Keratinocyte (primary cell): ENCODE results near the gene TNRC18. TPM values are rescaled to one million over a fixed set of nuclear protein-coding genes. Genes with fewer than 3 reads are reported as not detected.

Experiments used
- DNase-seq: peaks from one replicate; pipeline ENCODE4 v3.0.0-alpha.2; 2011; ENCODE audit warnings: low read depth, missing footprints, low spot score
- FAIRE-seq: peaks from 2 replicates; lab custom pipeline; 2011; peaks lifted over from hg19 to GRCh38; lab: Jason Lieb, UNC
- H2AFZ ChIP-seq: 2 replicates; pipeline ENCODE4 v1.6.0; 2012; ENCODE audit warnings: low read length, control low read depth, inconsistent platforms; ENCODE audit not compliant: control insufficient read depth
- H3K27ac ChIP-seq: 2 replicates; pipeline ENCODE4 v1.5.1; 2011; ENCODE audit warnings: low read length; ENCODE audit not compliant: control insufficient read depth, insufficient read depth
- H3K27me3 ChIP-seq: 3 replicates; pipeline ENCODE4 v1.6.0; 2011; ENCODE audit warnings: low read length; ENCODE audit not compliant: control insufficient read depth, insufficient read depth; ENCODE audit errors: extremely low read depth
- H3K36me3 ChIP-seq, 2 experiments: 2 replicates in 1 of 2; 3 replicates in 1 of 2; pipeline ENCODE4 v1.5.1; 2011; ENCODE audit warnings: low read length in 2 of 2, mild to moderate bottlenecking in 1 of 2; ENCODE audit not compliant: control insufficient read depth in 2 of 2, insufficient read depth in 2 of 2; ENCODE audit errors: extremely low read depth in 1 of 2
- H3K4me1 ChIP-seq: 3 replicates; pipeline ENCODE4 v1.5.1; 2011; ENCODE audit warnings: low read length; ENCODE audit not compliant: control insufficient read depth, insufficient read depth; ENCODE audit errors: extremely low read depth
- H3K4me2 ChIP-seq: 3 replicates; pipeline ENCODE4 v1.6.0; 2011; ENCODE audit warnings: low read depth, low read length; ENCODE audit not compliant: control insufficient read depth, insufficient read depth; ENCODE audit errors: extremely low read depth
- H3K4me3 ChIP-seq, 3 experiments: fragments of 200-600 bp in 1 of 3; sonication (generic) in 1 of 3; 2 replicates in 2 of 3; 3 replicates in 1 of 3; pipeline ENCODE4 v1.5.1; 2011 to 2016; ENCODE audit warnings: low read length in 3 of 3, mild to moderate bottlenecking in 3 of 3, control low read depth in 2 of 3, inconsistent platforms in 1 of 3, low read depth in 1 of 3, mixed read lengths in 1 of 3, mixed run types in 1 of 3, moderate library complexity in 1 of 3; ENCODE audit not compliant: control insufficient read depth in 2 of 3, insufficient read depth in 2 of 3; ENCODE audit errors: extremely low read depth in 1 of 3
- H3K79me2 ChIP-seq: 2 replicates; pipeline ENCODE4 v1.6.0; 2012; ENCODE audit warnings: low read length; ENCODE audit not compliant: control insufficient read depth, insufficient read depth
- H3K9ac ChIP-seq: 3 replicates; pipeline ENCODE4 v1.6.0; 2011; ENCODE audit warnings: low read length; ENCODE audit not compliant: control insufficient read depth, insufficient read depth; ENCODE audit errors: extremely low read depth
- H3K9me1 ChIP-seq: 3 replicates; pipeline ENCODE4 v1.6.0; 2011; ENCODE audit warnings: low read length; ENCODE audit not compliant: control insufficient read depth, insufficient read depth; ENCODE audit errors: extremely low read depth
- H3K9me3 ChIP-seq: 2 replicates; pipeline ENCODE4 v1.5.1; 2012; ENCODE audit warnings: low read depth, low read length; ENCODE audit not compliant: control insufficient read depth
- H4K20me1 ChIP-seq: 3 replicates; pipeline ENCODE4 v1.6.0; 2011; ENCODE audit warnings: low read length; ENCODE audit not compliant: control insufficient read depth, insufficient read depth; ENCODE audit errors: extremely low read depth
- EZH2 ChIP-seq: IDR thresholded peaks from one replicate; pipeline ENCODE4 v1.6.1; 2012; ENCODE audit warnings: inconsistent platforms, mild to moderate bottlenecking, low read length, moderate library complexity
- dilution Hi-C: fragments of 300-500 bp; cut with MboI; formaldehyde crosslinking; loops from one replicate; pipeline ENCODE4 v1.7.0; 2020; ENCODE audit warnings: low sequenced_read_pairs; ENCODE audit not compliant: extremely low pct_ligation_motif_present
- polyA plus RNA-seq, 5 experiments: library from polyadenylated mRNA; depleted of rRNA in 3 of 5; stranded (reverse) in 3 of 5; stranded (forward) in 1 of 5; unstranded in 1 of 5; fragments of >200 nt; gene quantifications; 1 replicate in 1 of 5; 2 replicates in 3 of 5; 3 replicates in 1 of 5; pipeline versions ENCODE4 v1.2.1 to v1.2.3, GENCODE V29; 2011 to 2012; ENCODE audit warnings: missing spikeins in 2 of 5, low read depth in 1 of 5, low replicate concordance in 1 of 5
- TF ChIP-seq, protein P1 (sequence below), 3 experiments: IDR thresholded peaks in 1 of 3; conservative IDR thresholded peaks in 1 of 3; optimal IDR thresholded peaks in 1 of 3; 2 replicates in 2 of 3; 3 replicates in 1 of 3; pipeline versions ENCODE3 to v1.5.1; 2011; ENCODE audit warnings: low read length in 3 of 3, mild to moderate bottlenecking in 3 of 3, moderate library complexity in 2 of 3, control low read depth in 1 of 3, inconsistent platforms in 1 of 3; ENCODE audit not compliant: insufficient read depth in 2 of 3; ENCODE audit errors: extremely low read depth in 1 of 3

Gene TNRC18
- polyA plus RNA-seq, 1 donor (not counting 4 experiments of a cell fraction or from before 2014, with no cell fraction given) = 13.2 TPM

DNA sequence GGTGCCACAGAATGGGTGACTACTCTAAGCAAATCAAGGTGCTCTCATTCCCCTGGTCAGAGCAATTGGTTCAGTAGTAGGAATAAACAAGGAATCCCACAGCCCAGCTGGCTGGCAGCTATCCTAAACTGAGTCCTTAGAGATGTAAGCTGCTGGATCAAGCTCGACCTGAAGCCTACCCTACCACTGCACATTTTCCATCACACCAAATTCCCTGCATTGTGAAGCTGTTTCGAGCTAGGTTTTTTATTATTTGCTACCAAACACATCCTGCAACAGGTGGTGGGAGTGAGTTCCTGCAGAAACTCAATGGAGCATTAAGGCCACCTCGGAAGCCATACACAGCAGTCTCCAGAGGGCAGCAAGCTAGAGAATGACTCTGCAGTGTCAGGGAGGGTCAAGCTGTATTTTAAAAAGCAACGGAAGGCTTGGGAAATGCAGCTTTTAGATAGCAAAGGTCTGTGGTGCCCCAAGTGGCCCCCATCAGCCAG, 33.7 kb upstream of the TNRC18 start:
- dilution Hi-C loops = no loop called here
- Histone ChIP-seq H3K27ac (no peak overlapping the region), H3K27me3 (no peaks in the 10 kb centered on the region), H3K9me1 (no peaks in the 10 kb centered on the region), H3K9me3 (no peaks in the 10 kb centered on the region), H3K4me3 (no peak overlapping the region), H3K4me1 (no peaks in the 10 kb centered on the region), H4K20me1 (no peaks in the 10 kb centered on the region), H3K79me2 (no peaks in the 10 kb centered on the region), H3K36me3 (no peaks in the 10 kb centered on the region), H3K9ac (no peak overlapping the region), H2AFZ (no peak overlapping the region), H3K4me2 (no peak overlapping the region)
- DNase-seq = no peak
- FAIRE-seq = no peak
- no peak for TF ChIP-seq EZH2
- TF ChIP-seq, protein P1, sequence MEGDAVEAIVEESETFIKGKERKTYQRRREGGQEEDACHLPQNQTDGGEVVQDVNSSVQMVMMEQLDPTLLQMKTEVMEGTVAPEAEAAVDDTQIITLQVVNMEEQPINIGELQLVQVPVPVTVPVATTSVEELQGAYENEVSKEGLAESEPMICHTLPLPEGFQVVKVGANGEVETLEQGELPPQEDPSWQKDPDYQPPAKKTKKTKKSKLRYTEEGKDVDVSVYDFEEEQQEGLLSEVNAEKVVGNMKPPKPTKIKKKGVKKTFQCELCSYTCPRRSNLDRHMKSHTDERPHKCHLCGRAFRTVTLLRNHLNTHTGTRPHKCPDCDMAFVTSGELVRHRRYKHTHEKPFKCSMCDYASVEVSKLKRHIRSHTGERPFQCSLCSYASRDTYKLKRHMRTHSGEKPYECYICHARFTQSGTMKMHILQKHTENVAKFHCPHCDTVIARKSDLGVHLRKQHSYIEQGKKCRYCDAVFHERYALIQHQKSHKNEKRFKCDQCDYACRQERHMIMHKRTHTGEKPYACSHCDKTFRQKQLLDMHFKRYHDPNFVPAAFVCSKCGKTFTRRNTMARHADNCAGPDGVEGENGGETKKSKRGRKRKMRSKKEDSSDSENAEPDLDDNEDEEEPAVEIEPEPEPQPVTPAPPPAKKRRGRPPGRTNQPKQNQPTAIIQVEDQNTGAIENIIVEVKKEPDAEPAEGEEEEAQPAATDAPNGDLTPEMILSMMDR (optimal IDR thresholded peaks at IDR 0.05 in 1 of 3, IDR thresholded peaks at IDR 0.05 in 1 of 3, conservative IDR thresholded peaks at IDR 0.05 in 1 of 3; ENCODE audit: extremely low read depth in 1 of 3, insufficient read depth in 2 of 3, low read length in 3 of 3) = no peak

DNA sequence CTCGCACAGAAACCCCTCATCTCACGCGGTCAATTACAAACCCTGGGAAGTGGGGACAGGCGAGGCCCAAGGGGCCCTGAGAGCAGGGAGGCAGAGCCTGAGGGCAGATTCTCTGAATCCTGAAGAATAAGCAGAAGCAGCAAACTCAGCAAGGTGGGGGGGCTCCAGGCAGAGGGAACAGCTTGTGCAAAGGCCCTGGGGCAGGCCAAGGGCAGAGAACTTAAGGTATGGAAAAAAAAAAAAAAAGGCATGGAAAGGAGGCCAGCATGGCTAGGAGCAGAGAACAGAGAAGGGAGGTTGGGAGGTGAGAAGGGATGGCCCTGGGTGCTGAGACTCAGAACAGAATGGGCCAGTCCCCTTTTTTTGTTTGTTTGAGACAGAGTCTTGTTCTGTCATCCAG, 32.8 kb upstream of the TNRC18 start:
- no peaks in the 10 kb centered on the region for H3K9me1 ChIP-seq
- H3K4me2 ChIP-seq = no peak overlapping the region
- FAIRE-seq = no peak
- H3K4me3 ChIP-seq = no peak overlapping the region
- no peaks in the 10 kb centered on the region for H3K79me2 ChIP-seq
- H2AFZ ChIP-seq = no peak overlapping the region
- no peaks in the 10 kb centered on the region for H3K27me3 ChIP-seq
- no peaks in the 10 kb centered on the region for H3K36me3 ChIP-seq
- TF ChIP-seq EZH2 = no peak
- H3K9ac ChIP-seq = no peak overlapping the region
- no peak for DNase-seq
- no peaks in the 10 kb centered on the region for H3K4me1 ChIP-seq
- H3K27ac ChIP-seq = no peak overlapping the region
- H3K9me3 ChIP-seq = no peaks in the 10 kb centered on the region
- H4K20me1 ChIP-seq = no peaks in the 10 kb centered on the region
- dilution Hi-C loops = no loop called here
